ENCODE measurements around the gene GLRB.
A peak's percentile ranks its signal among the peaks of the same experiment; 100 is the strongest.

The GLRB gene

GRCh38 chr4:157075811-157076577 is at the start of gene GLRB:
GLRB (plus strand) TSS chr4:157076150; CDS start chr4:157078025, 1,875 bp downstream.
- TF ChIP-seq CTCF (IDR thresholded peaks at IDR 0.05; ENCODE audit: low read depth, low read length, missing control alignments): no peak

DNA sequence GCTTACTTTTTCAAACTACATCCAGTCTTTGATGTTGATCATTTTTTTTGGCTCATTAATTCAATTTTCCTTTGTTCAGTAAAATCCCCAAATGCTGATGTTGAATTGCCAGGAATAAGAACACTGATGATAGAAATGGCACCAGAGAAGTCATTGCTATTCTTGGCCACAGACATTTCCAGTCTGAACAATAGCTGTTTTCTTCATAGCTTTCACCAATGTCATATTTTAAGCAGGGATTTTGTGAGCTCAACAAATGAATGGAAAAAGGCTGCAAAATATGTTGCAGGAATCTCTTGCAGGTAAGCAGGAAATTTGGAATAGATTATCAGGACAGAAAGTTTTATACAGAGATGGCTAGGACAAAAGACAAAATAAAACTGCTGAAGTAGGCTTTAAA is 40.5 kb upstream of the GLRB start:
- no peak for TF ChIP-seq CTCF (IDR thresholded peaks at IDR 0.05; ENCODE audit: low read depth, low read length, missing control alignments)
- Histone ChIP-seq H3K4me3 (ENCODE audit: low read depth, low read length) (no peak overlapping the region), H3K27me3 (replicated peaks) (no peaks in the 10 kb centered on the region), H3K27ac (no peak overlapping the region), H3K36me3 (replicated peaks) (no peaks in the 10 kb centered on the region)
- no peak for DNase-seq
- in situ Hi-C loops (cut with HindIII; ENCODE audit: low pct_ligation_motif_present, low sequenced_read_pairs): no loop called here

More at GRCh38 chr4:157075811-157076577, at the start of gene GLRB:
- Histone ChIP-seq H3K27ac (no peak within 1 kb of the TSS), H3K4me3 (ENCODE audit: low read depth, low read length) (peak within 1 kb of the TSS; percentile 82), H3K27me3 (replicated peaks) (no peaks in the 10 kb centered on the region), H3K36me3 (replicated peaks) (no peaks in the 10 kb centered on the region)
- no peak for DNase-seq
- in situ Hi-C loops (cut with HindIII; ENCODE audit: low pct_ligation_motif_present, low sequenced_read_pairs): no loop called here

DNA sequence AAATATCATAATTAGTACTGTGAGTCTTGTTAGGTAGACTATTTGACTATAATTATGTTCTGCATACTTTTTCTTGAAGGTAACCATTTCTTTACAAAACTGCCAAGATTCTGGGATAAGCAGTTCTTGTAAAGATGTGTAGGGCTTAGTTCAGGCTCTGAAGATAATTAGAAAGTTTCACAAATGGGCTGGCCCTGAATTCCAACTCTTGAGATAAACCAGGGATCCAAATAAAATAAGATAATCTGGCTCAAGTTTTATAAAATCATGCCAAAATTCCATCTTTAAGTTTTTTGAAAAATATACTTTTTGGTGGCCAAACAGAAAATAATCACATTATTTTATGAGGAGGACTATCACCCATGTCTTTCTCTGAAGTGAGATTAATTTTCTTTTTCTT is 35.5 kb upstream of the GLRB start:
- no peak for TF ChIP-seq CTCF (IDR thresholded peaks at IDR 0.05; ENCODE audit: low read depth, low read length, missing control alignments)
- DNase-seq: no peak
- Histone ChIP-seq H3K36me3 (replicated peaks) (no peaks in the 10 kb centered on the region), H3K27ac (no peak overlapping the region), H3K4me3 (ENCODE audit: low read depth, low read length) (no peak overlapping the region), H3K27me3 (replicated peaks) (no peaks in the 10 kb centered on the region)
- in situ Hi-C loops (cut with HindIII; ENCODE audit: low pct_ligation_motif_present, low sequenced_read_pairs): no loop called here

- Histone ChIP-seq H3K4me3 (ENCODE audit: low read depth, low read length) (no peak overlapping the region), H3K27me3 (replicated peaks) (no peaks in the 10 kb centered on the region), H3K27ac (no peak overlapping the region), H3K36me3 (replicated peaks) (no peaks in the 10 kb centered on the region)
- TF ChIP-seq CTCF (IDR thresholded peaks at IDR 0.05; ENCODE audit: low read depth, low read length, missing control alignments): peak; percentile 57
- DNase-seq: peak; percentile 34
- in situ Hi-C loops (cut with HindIII; ENCODE audit: low pct_ligation_motif_present, low sequenced_read_pairs): no loop called here
Observed at GRCh38 chr4:157043131-157043530, 32.8 kb upstream of the GLRB start.

DNA sequence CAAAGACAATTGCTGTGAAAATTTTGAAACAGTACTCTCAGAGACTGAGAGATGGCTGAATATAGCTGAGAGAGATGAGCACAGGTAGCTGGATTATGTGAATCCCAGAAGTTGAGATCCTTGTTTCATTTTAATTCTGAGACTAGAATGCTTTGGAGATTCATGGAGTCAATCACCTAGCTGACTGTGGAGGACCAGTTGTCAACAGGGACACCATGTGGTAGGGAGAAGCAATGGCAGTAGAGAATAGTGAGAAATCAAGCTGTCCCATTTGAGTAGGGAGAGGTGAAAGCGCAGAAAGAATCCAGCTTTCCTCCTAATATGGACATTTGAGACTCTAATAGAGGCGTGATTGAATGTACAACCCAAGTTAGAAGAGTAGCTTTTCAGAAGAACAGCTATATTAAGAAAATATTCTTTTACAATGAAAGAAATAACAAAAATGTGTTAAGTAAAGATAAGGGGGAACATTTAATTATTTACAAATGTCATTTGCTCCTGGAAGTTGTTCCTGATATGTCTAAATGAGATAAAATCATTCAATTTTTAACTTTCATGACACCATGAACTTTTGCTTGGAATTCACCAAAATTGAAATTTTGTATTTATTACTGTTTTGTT is 30.3 kb upstream of the GLRB start:
- no peaks in the 10 kb centered on the region for H3K36me3 ChIP-seq (replicated peaks)
- no peak overlapping the region for H3K4me3 ChIP-seq (ENCODE audit: low read depth, low read length)
- H3K27ac ChIP-seq: no peak overlapping the region
- TF ChIP-seq CTCF (IDR thresholded peaks at IDR 0.05; ENCODE audit: low read depth, low read length, missing control alignments): peak; percentile 93
- in situ Hi-C loops (cut with HindIII; ENCODE audit: low pct_ligation_motif_present, low sequenced_read_pairs): no loop called here
- no peaks in the 10 kb centered on the region for H3K27me3 ChIP-seq (replicated peaks)
- peak; percentile 74 for DNase-seq

Measured in brain microvascular endothelial cell (primary cell).